HG02852 (cell line): ENCODE results near the gene PPIF.
"Not testable (repeated sequence)": the region's sequence is repeated elsewhere in the genome, so short reads cannot be mapped to it uniquely, and the experiment has no call there.

Source experiments
- ATAC-seq: cut with Tn5 transposase; IDR thresholded peaks from one replicate; pipeline ENCODE4 v1.9.1; 2021; ENCODE audit warnings: mild to moderate bottlenecking, moderate library complexity; ENCODE audit not compliant: unreplicated experiment

The PPIF gene

GRCh38 chr10:79329529-79329928, 17.7 kb upstream of the PPIF start:
- no peak for ATAC-seq

- peak; percentile 12 for ATAC-seq
Measured at GRCh38 chr10:79331226-79331625, 16.0 kb upstream of the PPIF start.

GRCh38 chr10:79331709-79332108, 15.6 kb upstream of the PPIF start:
- ATAC-seq: peak; percentile 85

GRCh38 chr10:79332610-79333315, 14.5 kb upstream of the PPIF start:
- not testable (repeated sequence) for ATAC-seq

GRCh38 chr10:79333513-79333912, 13.8 kb upstream of the PPIF start:
- no peak for ATAC-seq

- no peak for ATAC-seq
Measured at GRCh38 chr10:79334573-79334972, 12.7 kb upstream of the PPIF start.

GRCh38 chr10:79335094-79335469, 12.2 kb upstream of the PPIF start:
- ATAC-seq: no peak

GRCh38 chr10:79335470-79336235, 11.6 kb upstream of the PPIF start:
- ATAC-seq: no peak

GRCh38 chr10:79336276-79336675, 11.0 kb upstream of the PPIF start:
- no peak for ATAC-seq

- ATAC-seq: no peak
Measured at GRCh38 chr10:79336739-79337138, 10.5 kb upstream of the PPIF start.

- not testable (repeated sequence) for ATAC-seq
Measured at GRCh38 chr10:79337783-79338469, 9.3 kb upstream of the PPIF start.

- no peak for ATAC-seq
Measured at GRCh38 chr10:79339266-79339665, 8.0 kb upstream of the PPIF start.

- ATAC-seq: no peak
Measured at GRCh38 chr10:79340646-79341244, 6.5 kb upstream of the PPIF start.

GRCh38 chr10:79342295-79342761, 4.9 kb upstream of the PPIF start:
- no peak for ATAC-seq

GRCh38 chr10:79342811-79343561, 4.3 kb upstream of the PPIF start:
- ATAC-seq: no peak

- ATAC-seq: no peak
Measured at GRCh38 chr10:79344502-79345195, 2.6 kb upstream of the PPIF start.

GRCh38 chr10:79345241-79346011, 1.8 kb upstream of the PPIF start:
- ATAC-seq: no peak

GRCh38 chr10:79346012-79346340, 1.3 kb upstream of the PPIF start:
- ATAC-seq: no peak
